IMR-90 (cell line): ENCODE results near the gene ERC2. TPM values are rescaled to one million over a fixed set of nuclear protein-coding genes. Genes with fewer than 3 reads are reported as not detected.

Experiments used
- ATAC-seq: fragments of 200-7000 bp; cut with Tn5 transposase; 2 replicates; pipeline ENCODE4 v1.9.1; 2020; ENCODE audit warnings: low read depth, mild to moderate bottlenecking, moderate library complexity
- BruUV-seq: library from RNA; stranded (reverse); fragments of 400-500 nt; replicated peaks from 2 replicates; lab custom pipeline; 2021; lab: Mats Ljungman, UMichigan
- CTCF ChIA-PET: fragments of 300-600 bp; formaldehyde crosslinking; extraction: SDS; loops from one replicate; lab custom pipeline; 2021; ENCODE audit warnings: antibody characterized with exemption; lab: Yijun Ruan, JAX
- POLR2A ChIA-PET: fragments of 300-600 bp; sonication (Branson Sonifier 250); formaldehyde crosslinking; loops from one replicate; lab custom pipeline; 2022; ENCODE audit warnings: antibody characterized with exemption; ENCODE audit not compliant: unreplicated experiment; lab: Charles Lee
- DNase-seq: peaks from one replicate; pipeline ENCODE4 v3.0.0; 2013
- H2AFZ ChIP-seq: replicated peaks from 2 replicates; pipeline ENCODE3; 2013; ENCODE audit warnings: low read length, mild to moderate bottlenecking; ENCODE audit not compliant: poor library complexity
- H2AK5ac ChIP-seq: 2 replicates; pipeline ENCODE4 v1.6.1; 2013; ENCODE audit warnings: low read depth, low read length, inconsistent platforms
- H2AK9ac ChIP-seq: replicated peaks from 2 replicates; pipeline ENCODE3; 2013; ENCODE audit warnings: mild to moderate bottlenecking, low read depth, low read length, moderate library complexity; ENCODE audit not compliant: poor library complexity
- H2BK120ac ChIP-seq: 2 replicates; pipeline ENCODE4 v1.6.1; 2013; ENCODE audit warnings: low read depth, low read length, inconsistent platforms
- H2BK15ac ChIP-seq: 3 replicates; pipeline ENCODE4 v1.6.1; 2013; ENCODE audit warnings: low read depth, low read length, inconsistent platforms
- H2BK20ac ChIP-seq: 2 replicates; pipeline ENCODE4 v1.6.1; 2013; ENCODE audit warnings: low read depth, mild to moderate bottlenecking, inconsistent platforms, low read length, moderate library complexity
- H2BK5ac ChIP-seq: 2 replicates; pipeline ENCODE4 v1.6.1; 2013; ENCODE audit warnings: mild to moderate bottlenecking, low read depth, low read length, inconsistent platforms; ENCODE audit not compliant: poor library complexity, severe bottlenecking
- H3K14ac ChIP-seq: replicated peaks from 2 replicates; pipeline ENCODE4 v1.6.1; 2013; ENCODE audit warnings: low read depth, low read length, inconsistent platforms
- H3K18ac ChIP-seq: 2 replicates; pipeline ENCODE4 v1.6.1; 2013; ENCODE audit warnings: low read depth, low read length, control low read depth
- H3K23ac ChIP-seq: 2 replicates; pipeline ENCODE4 v1.6.1; 2013; ENCODE audit warnings: low read depth, low read length, inconsistent platforms
- H3K27ac ChIP-seq: 2 replicates; pipeline ENCODE4 v1.5.1; 2013; ENCODE audit warnings: mild to moderate bottlenecking, control low read depth, low read length; ENCODE audit not compliant: insufficient read depth
- H3K27me3 ChIP-seq: 2 replicates; pipeline ENCODE4 v1.6.1; 2013; ENCODE audit warnings: low read length; ENCODE audit not compliant: control insufficient read depth, insufficient read depth
- H3K36me3 ChIP-seq: 2 replicates; pipeline ENCODE4 v1.6.1; 2013; ENCODE audit warnings: low read length, mixed read lengths; ENCODE audit not compliant: control insufficient read depth, insufficient read depth
- H3K4ac ChIP-seq: 2 replicates; pipeline ENCODE4 v1.6.1; 2013; ENCODE audit warnings: low read depth, low read length, inconsistent platforms
- H3K4me1 ChIP-seq: 2 replicates; pipeline ENCODE4 v1.6.1; 2013; ENCODE audit warnings: low read length, mixed read lengths; ENCODE audit not compliant: control insufficient read depth, insufficient read depth
- H3K4me2 ChIP-seq: 2 replicates; pipeline ENCODE4 v1.6.1; 2013; ENCODE audit warnings: low read depth, mild to moderate bottlenecking, control low read depth, low read length, moderate library complexity
- H3K4me3 ChIP-seq: 2 replicates; pipeline ENCODE4 v1.5.1; 2013; ENCODE audit warnings: low read depth, mild to moderate bottlenecking, control low read depth, low read length, moderate library complexity; ENCODE audit not compliant: insufficient read depth
- H3K56ac ChIP-seq: 2 replicates; pipeline ENCODE4 v1.6.1; 2013; ENCODE audit warnings: low read length, inconsistent platforms; ENCODE audit not compliant: insufficient read depth; ENCODE audit errors: extremely low read depth
- H3K79me1 ChIP-seq, 2 experiments: 2 replicates each; pipeline ENCODE4 v1.6.1; 2013; ENCODE audit warnings: low read length in 2 of 2, inconsistent platforms in 1 of 2, low read depth in 1 of 2
- H3K9ac ChIP-seq: 2 replicates; pipeline ENCODE4 v1.6.1; 2013; ENCODE audit warnings: low read depth, low read length, control low read depth
- H3K9me1 ChIP-seq: 2 replicates; pipeline ENCODE4 v1.6.1; 2013; ENCODE audit warnings: low read length, inconsistent platforms; ENCODE audit not compliant: insufficient read depth
- H3K9me3 ChIP-seq: 2 replicates; pipeline ENCODE4 v1.6.1; 2013; ENCODE audit warnings: low read length; ENCODE audit not compliant: control insufficient read depth, insufficient read depth
- H4K20me1 ChIP-seq: 2 replicates; pipeline ENCODE4 v1.6.1; 2013; ENCODE audit warnings: low read length, inconsistent platforms; ENCODE audit not compliant: insufficient read depth
- H4K5ac ChIP-seq: 2 replicates; pipeline ENCODE4 v1.6.1; 2013; ENCODE audit warnings: mild to moderate bottlenecking, low read depth, low read length, control low read depth
- H4K8ac ChIP-seq, 2 experiments: 2 replicates each; pipeline ENCODE4 v1.6.1; 2013; ENCODE audit warnings: low read depth in 2 of 2, low read length in 2 of 2, control low read depth in 1 of 2, inconsistent platforms in 1 of 2
- H4K91ac ChIP-seq: 2 replicates; pipeline ENCODE4 v1.6.1; 2013; ENCODE audit warnings: low read depth, low read length, inconsistent platforms; ENCODE audit not compliant: insufficient read depth
- CEBPB ChIP-seq: IDR thresholded peaks from 2 replicates; pipeline ENCODE4 v1.6.1; 2012; ENCODE audit warnings: low read depth, low read length, improper control_type of control experiment
- CHD1 ChIP-seq: IDR thresholded peaks from 2 replicates; pipeline ENCODE4 v1.6.1; 2012; ENCODE audit warnings: low read depth, low read length, improper control_type of control experiment
- FOS ChIP-seq: fragments of 150-350 bp; IDR thresholded peaks from 2 replicates; pipeline ENCODE4 v1.6.1; 2016; ENCODE audit warnings: low read depth, low read length
- MAZ ChIP-seq: IDR thresholded peaks from 2 replicates; pipeline ENCODE4 v1.6.1; 2012; ENCODE audit warnings: low read depth, mild to moderate bottlenecking, low read length, improper control_type of control experiment, moderate library complexity, borderline replicate concordance
- MXI1 ChIP-seq: IDR thresholded peaks from 2 replicates; pipeline ENCODE4 v1.6.1; 2012; ENCODE audit warnings: low read depth, mild to moderate bottlenecking, low read length, moderate library complexity, borderline replicate concordance
- NFE2L2 ChIP-seq: fragments of 150-350 bp; IDR thresholded peaks from 2 replicates; pipeline ENCODE4 v1.6.1; 2016; ENCODE audit warnings: low read depth, mild to moderate bottlenecking, low read length
- RAD21 ChIP-seq: IDR thresholded peaks from 2 replicates; pipeline ENCODE4 v1.6.1; 2012; ENCODE audit warnings: low read length, improper control_type of control experiment
- RCOR1 ChIP-seq: IDR thresholded peaks from 2 replicates; pipeline ENCODE4 v1.6.1; 2012; ENCODE audit warnings: mild to moderate bottlenecking, low read length, improper control_type of control experiment; ENCODE audit not compliant: insufficient replicate concordance
- RFX5 ChIP-seq: IDR thresholded peaks from 2 replicates; pipeline ENCODE4 v1.8.0; 2012; ENCODE audit warnings: low read depth, mild to moderate bottlenecking, low read length, moderate library complexity
- WGBS, 2 experiments: methylation state at CpG; one replicate each; pipeline versions ENCODE4 v1.1.5 to v1.1.7; 2013; ENCODE audit warnings: missing lambda C conversion rate in 2 of 2; ENCODE audit not compliant: insufficient read length in 1 of 2; ENCODE audit errors: extremely low coverage in 2 of 2; 5-methylcytosine and 5-hydroxymethylcytosine counted together
- dilution Hi-C: fragments of 300-500 bp; cut with HindIII; formaldehyde crosslinking; loops from one replicate; pipeline ENCODE4 v1.14.3; 2018; ENCODE audit warnings: low sequenced_read_pairs; ENCODE audit not compliant: unreplicated experiment
- in situ Hi-C: fragments of 300-500 bp; cut with MboI; formaldehyde crosslinking; loops from 3 replicates; pipeline ENCODE4 v1.14.3; 2019; ENCODE audit warnings: low sequenced_read_pairs, inconsistent platforms, mixed read lengths
- intact Hi-C: fragments of 100-400 bp; cut with micrococcal nuclease; formaldehyde crosslinking; loops from 2 replicates; pipeline ENCODE4 v1.10.0; 2022
- polyA plus RNA-seq, 3 experiments: library from polyadenylated mRNA; depleted of rRNA; stranded (reverse); fragments of >200 nt; gene quantifications; 2 replicates each; pipeline ENCODE4 v1.2.3, GENCODE V29; 2012; ENCODE audit warnings: low replicate concordance in 1 of 3
- total RNA-seq: library from RNA; depleted of rRNA; stranded (reverse); fragments of >200 nt; gene quantifications from 2 replicates; pipeline ENCODE4 v1.2.3, GENCODE V29; 2012
- TF ChIP-seq, protein P1 (sequence below): conservative IDR thresholded peaks from 2 replicates; pipeline ENCODE4 v1.5.1; 2012; ENCODE audit warnings: mild to moderate bottlenecking, low read depth, low read length, improper control_type of control experiment
- TF ChIP-seq, protein P2 (sequence below): fragments of 150-350 bp; IDR thresholded peaks from 2 replicates; pipeline ENCODE4 v1.6.1; 2016; ENCODE audit warnings: low read depth, mild to moderate bottlenecking, low read length, moderate library complexity, borderline replicate concordance
- TF ChIP-seq, protein P3 (sequence below): fragments of 150-350 bp; IDR thresholded peaks from 2 replicates; pipeline ENCODE4 v1.6.1; 2017; ENCODE audit warnings: mild to moderate bottlenecking, antibody characterized with exemption, low read length, low read depth

ERC2 gene
- total and polyA plus RNA-seq, 2 of the 4 experiments (the other 2 are of a cell fraction): 0.17 to 0.18 TPM

DNA sequence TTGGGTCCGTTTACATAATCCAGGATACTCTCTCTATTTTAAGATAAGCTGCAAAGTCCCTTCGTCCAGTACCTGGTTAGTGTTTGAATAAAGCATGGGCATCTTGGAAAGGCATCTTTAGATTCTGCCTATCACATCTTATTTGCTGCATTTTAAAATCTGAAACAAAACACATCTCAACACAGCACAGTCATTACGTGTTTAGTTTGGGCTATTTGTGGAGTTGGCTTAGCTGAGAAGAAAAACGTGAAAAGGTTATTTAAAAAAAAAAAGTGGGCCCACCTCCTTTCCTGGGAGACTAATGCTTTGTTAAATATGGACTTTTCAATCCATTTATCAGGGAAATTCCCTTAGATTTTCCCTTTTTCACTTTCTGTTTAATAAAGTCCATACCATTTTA is 806.7 kb downstream of the ERC2 start:
- ChIA-PET POLR2A (no interaction called here), CTCF (no interaction called here)
- BruUV-seq: no TSS peak
- TF ChIP-seq RFX5: no peak
- TF ChIP-seq CHD1: no peak
- TF ChIP-seq MAZ: no peak
- no peak for TF ChIP-seq CEBPB
- no peak for TF ChIP-seq NFE2L2
- TF ChIP-seq, protein P1, sequence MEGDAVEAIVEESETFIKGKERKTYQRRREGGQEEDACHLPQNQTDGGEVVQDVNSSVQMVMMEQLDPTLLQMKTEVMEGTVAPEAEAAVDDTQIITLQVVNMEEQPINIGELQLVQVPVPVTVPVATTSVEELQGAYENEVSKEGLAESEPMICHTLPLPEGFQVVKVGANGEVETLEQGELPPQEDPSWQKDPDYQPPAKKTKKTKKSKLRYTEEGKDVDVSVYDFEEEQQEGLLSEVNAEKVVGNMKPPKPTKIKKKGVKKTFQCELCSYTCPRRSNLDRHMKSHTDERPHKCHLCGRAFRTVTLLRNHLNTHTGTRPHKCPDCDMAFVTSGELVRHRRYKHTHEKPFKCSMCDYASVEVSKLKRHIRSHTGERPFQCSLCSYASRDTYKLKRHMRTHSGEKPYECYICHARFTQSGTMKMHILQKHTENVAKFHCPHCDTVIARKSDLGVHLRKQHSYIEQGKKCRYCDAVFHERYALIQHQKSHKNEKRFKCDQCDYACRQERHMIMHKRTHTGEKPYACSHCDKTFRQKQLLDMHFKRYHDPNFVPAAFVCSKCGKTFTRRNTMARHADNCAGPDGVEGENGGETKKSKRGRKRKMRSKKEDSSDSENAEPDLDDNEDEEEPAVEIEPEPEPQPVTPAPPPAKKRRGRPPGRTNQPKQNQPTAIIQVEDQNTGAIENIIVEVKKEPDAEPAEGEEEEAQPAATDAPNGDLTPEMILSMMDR: no peak
- TF ChIP-seq RCOR1: no peak
- TF ChIP-seq MXI1: no peak
- TF ChIP-seq, protein P2, sequence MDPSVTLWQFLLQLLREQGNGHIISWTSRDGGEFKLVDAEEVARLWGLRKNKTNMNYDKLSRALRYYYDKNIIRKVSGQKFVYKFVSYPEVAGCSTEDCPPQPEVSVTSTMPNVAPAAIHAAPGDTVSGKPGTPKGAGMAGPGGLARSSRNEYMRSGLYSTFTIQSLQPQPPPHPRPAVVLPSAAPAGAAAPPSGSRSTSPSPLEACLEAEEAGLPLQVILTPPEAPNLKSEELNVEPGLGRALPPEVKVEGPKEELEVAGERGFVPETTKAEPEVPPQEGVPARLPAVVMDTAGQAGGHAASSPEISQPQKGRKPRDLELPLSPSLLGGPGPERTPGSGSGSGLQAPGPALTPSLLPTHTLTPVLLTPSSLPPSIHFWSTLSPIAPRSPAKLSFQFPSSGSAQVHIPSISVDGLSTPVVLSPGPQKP: no peak
- TF ChIP-seq FOS: no peak
- TF ChIP-seq, protein P3, sequence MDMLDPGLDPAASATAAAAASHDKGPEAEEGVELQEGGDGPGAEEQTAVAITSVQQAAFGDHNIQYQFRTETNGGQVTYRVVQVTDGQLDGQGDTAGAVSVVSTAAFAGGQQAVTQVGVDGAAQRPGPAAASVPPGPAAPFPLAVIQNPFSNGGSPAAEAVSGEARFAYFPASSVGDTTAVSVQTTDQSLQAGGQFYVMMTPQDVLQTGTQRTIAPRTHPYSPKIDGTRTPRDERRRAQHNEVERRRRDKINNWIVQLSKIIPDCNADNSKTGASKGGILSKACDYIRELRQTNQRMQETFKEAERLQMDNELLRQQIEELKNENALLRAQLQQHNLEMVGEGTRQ: no peak
- no peak for TF ChIP-seq RAD21
- Histone ChIP-seq H3K4me3 (no peak overlapping the region), H3K14ac (no peak overlapping the region), H3K18ac (no peak overlapping the region), H2AFZ (no peak overlapping the region), H2BK120ac (no peak overlapping the region), H3K9me1 (no peaks in the 10 kb centered on the region), H3K36me3 (no peaks in the 10 kb centered on the region), H4K5ac (no peak overlapping the region), H3K4ac (no peak overlapping the region), H3K4me2 (no peak overlapping the region), H3K79me1 (no peaks in the 10 kb centered on the region), H3K56ac (no peak overlapping the region), H3K27me3 (no peaks in the 10 kb centered on the region), H3K9ac (no peak overlapping the region), H3K23ac (no peak overlapping the region), H3K9me3 (no peaks in the 10 kb centered on the region), H4K91ac (no peak overlapping the region), H2BK20ac (peak overlapping the region; percentile 20; the same call in 1 of the 2 replicates), H2BK15ac (0 out of 3 replicates have a peak overlapping the region, but pooled peaks have one; percentile 15), H4K8ac (no peak overlapping the region), H3K4me1 (peaks cover 2% of the 10 kb centered on the region; the same call in 1 of the 2 replicates), H3K27ac (no peak overlapping the region), H2AK5ac (no peak overlapping the region), H2BK5ac (no peak overlapping the region), H2AK9ac (no peak overlapping the region), H4K20me1 (no peaks in the 10 kb centered on the region)
- no CpG with 5 or more reads among the region's 4 CpGs for WGBS, 2 experiments
- DNase-seq: no peak
- dilution Hi-C loops: no loop called here
- no peak for ATAC-seq
- in situ Hi-C loops: no loop called here
- intact Hi-C loops: no loop called here
